Ecto neural progenitor cell (in vitro differentiated cells): ENCODE data around the gene SNUPN.
"Not testable (repeated sequence)": the region's sequence is repeated elsewhere in the genome, so short reads cannot be mapped to it uniquely, and the experiment has no call there.

Experiments used
- DNase-seq: peaks from one replicate; pipeline ENCODE4 v3.0.0-alpha.2; 2018; ENCODE audit warnings: low spot score

Gene SNUPN

DNA sequence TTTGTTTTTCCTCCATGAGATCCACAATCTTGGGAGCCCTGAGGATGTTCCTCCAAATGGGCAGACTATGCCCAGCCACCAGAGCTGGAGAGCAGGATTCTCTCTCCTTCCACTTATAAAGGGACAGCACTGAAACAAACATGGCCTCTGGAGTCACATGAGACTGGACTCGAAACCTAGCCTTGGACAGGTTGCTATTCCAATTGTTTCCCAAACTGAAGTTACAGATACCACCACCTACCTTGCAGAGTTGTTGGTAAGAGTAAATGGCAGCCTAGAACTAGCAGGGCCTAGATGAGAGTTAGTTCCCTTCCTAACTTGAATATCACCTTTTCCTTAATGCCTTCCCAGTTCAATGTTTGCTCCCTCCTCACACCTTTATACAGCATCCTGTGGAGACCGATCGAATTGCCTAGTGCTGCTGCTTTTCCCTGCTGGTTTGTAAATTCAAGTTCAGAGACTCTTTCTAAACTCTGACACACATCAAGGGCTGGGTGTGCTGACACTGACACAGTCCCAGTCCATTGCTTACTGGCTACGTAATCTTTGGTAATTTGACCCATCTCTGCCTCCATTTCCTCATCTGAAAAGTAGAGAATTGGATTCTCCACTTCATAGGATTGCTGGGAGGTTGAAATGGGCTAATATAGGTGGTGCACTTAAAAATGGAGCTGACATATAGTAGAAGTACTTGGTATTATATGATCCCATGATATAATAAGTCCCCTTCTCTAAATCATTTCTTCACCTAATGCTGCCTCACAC, 11.9 kb upstream of the SNUPN start:
- no peak for DNase-seq

- DNase-seq: no peak
These were observed 10.5 kb upstream of the SNUPN start for GRCh38 chr15:75636026-75636425.

DNA sequence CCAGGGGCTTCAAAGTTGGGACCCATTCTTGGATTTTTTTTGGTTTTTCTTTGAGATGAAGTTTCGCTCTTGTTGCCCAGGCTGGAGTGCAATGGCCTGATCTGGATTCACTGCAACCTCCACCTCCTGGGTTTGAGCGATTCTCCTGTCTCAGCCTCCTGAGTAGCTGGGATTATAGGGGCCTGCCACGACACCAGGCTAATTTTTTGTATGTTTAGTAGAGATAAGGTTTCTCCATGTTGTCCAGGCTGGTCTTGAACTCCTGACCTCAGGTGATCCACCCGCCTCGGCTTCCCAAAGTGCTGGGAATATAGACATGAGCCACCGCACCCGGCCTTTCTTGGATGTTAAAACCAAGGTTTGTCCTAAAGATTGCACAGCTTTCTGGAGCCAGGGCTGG, 8.4 kb upstream of the SNUPN start:
- not testable (repeated sequence) for DNase-seq

- no peak for DNase-seq
These were observed 6.4 kb upstream of the SNUPN start for GRCh38 chr15:75631935-75632334.

- DNase-seq: no peak
These were observed 3.0 kb downstream of the SNUPN start for GRCh38 chr15:75622505-75622904.

GRCh38 chr15:75620841-75621391, 4.6 kb downstream of the SNUPN start:
- no peak for DNase-seq

- DNase-seq: no peak
These were observed 5.3 kb downstream of the SNUPN start for GRCh38 chr15:75620058-75620820.

GRCh38 chr15:75616766-75617165, 8.8 kb downstream of the SNUPN start:
- DNase-seq: no peak

DNA sequence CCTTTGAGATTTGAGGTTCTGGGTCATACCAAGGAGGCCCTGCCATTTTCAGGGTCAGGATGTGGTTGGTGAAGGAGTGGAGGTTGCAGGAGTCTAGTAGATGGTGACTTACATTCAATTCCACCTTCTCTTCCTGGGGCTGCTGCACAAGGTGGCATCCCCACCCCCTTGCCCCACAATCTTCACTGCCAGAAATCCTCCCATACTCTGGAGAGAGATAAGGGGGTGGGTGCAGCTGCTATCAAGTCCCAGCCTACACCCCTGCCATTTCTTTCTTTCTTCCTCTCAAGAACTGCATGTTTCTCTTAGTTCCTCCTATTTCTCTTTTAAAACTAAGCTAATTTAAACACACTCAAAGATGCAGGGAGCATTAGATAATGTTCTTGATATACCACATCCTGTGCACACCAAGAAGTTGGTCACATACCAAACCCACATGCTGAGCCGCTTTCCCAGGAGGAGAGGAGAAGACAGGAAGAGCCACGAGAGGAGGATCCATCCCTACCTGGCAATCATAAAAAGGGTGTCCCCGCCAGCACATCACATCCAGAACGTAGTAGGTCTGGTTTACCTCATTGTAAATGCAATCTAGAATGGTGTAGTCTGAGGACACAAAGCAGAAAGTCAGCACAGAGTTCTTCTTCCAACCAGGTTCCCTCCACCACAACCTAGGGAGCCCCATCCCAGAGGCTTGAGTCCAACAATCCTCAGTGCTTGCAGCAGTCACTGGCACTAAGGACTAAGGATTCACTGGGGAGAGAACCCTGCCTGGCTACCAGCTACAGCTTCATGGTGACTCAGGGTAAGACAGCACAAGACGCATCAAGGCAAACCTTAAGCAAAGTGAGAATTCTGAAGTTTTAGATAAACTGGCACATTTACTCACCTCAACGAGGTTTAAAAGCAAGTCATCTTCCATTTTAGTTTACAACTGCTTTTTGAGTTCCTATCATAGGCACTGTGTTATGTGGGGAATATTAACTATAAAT, 18.5 kb downstream of the SNUPN start:
- DNase-seq: no peak

DNA sequence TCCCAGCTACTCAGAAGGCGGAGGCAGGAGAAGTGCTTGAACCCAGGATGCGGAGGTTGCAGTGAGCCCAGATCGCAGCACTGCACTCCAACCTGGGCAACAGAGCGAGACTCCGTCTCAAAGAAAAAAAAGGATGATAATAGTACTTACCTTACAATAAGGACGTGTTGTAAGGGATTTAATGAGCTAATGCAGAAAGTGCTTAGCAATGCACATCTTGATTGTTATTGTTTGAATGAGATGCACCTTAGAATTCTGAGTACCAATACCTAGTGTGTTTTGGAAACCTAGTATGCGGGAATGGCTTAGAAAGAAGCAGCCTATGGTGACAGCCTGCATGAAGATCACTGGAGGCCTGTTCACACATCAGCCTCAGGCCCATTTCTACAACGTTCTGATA, 19.5 kb downstream of the SNUPN start:
- no peak for DNase-seq

DNA sequence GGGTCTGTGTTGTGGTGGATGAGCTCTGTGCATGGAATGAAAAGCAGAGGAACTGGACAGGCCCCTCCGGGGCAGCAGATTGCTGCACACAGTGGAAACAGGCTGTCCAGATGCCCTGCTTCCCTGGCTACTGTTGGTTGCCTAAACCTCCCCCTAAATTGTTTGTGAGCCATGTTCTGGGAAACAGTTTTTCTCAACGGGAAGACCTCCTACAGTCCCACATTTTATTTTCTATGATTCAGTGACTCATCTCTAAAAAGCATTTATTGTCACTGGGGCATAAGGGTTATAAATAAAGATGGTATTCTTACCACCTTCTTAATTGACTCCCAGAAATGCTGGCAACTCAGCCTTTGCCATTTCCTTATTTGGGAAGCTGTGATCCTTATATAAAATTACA, 26.1 kb downstream of the SNUPN start:
- DNase-seq: no peak

GRCh38 chr15:75598361-75598760, 27.2 kb downstream of the SNUPN start:
- DNase-seq: no peak

DNA sequence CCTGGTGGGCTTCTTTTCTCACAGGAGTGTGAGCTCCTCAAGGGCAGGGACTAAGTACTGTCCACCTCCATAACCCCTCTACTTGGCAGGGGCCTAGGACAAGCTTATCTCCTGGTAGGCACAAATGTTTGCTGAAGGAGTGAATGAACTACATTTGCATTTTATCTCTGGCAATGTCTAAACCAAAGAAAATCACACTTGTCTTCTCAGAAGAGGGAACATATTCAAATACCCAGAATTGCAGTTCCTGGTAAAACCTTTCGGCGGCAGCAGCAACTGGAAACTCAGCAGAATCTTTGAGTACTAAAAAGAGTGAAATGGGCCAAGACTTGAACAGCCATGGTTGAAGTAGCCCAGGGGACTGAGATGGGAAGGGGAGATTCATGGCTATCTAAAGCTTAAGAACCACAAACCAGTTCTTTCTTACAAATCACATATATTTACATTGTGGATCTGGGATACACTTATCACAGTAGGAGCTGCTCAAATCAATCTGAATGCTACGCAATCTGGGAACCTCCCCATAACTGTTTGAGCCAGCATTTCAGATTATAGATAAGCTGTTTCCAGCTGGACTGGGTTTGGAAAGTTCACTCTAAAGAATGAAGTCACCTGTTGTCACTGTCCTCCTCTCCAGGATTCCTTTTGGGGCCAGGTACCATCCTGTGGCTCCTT, 27.7 kb downstream of the SNUPN start:
- DNase-seq: no peak

- DNase-seq: no peak
These were observed 28.7 kb downstream of the SNUPN start for GRCh38 chr15:75596703-75597345.

- DNase-seq: no peak
These were observed 31.2 kb downstream of the SNUPN start for GRCh38 chr15:75594276-75594675.

- DNase-seq: no peak
These were observed 33.7 kb downstream of the SNUPN start for GRCh38 chr15:75591655-75592364.

GRCh38 chr15:75590239-75590638, 35.3 kb downstream of the SNUPN start:
- no peak for DNase-seq

- DNase-seq: no peak
These were observed 36.5 kb downstream of the SNUPN start for GRCh38 chr15:75589071-75589470.

DNA sequence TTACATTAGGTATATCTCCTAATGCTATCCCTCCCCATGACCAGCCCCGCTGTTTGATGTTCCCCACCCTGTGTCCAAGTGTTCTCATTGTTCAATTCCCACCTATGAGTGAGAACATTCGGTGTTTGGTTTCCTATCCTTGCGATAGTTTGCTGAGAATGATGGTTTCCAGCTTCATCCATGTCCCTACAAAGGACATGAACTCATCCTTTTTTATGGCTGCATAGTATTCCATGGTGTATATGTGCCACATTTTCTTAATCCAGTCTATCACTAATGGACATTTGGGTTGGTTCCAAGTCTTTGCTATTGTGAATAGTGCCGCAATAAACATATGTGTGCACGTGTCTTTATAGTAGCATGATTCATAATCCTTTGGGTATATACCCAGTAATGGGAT, 39.1 kb downstream of the SNUPN start:
- DNase-seq: not testable (repeated sequence)

DNA sequence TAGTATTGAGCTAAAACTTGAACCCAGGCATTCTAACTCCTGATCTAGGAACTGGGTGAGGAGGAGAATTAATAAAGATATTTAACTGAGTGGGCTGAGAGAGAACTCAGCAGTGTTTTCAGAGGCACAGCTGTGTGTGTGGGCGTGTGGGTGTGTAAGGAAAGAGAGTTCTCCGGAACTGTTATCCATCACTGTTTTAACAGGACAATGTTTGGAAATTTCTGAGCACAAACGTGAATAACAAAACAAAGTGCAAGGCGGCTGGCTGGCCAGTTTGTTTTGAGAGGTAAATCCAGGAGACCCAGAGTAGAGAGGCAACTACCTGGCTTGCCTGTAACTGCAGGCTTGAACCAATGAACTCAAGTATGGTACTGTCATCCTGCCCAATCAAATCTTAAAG, 41.4 kb downstream of the SNUPN start:
- no peak for DNase-seq
